Measurements from ENCODE around the gene SNX15.

Gene SNX15

DNA sequence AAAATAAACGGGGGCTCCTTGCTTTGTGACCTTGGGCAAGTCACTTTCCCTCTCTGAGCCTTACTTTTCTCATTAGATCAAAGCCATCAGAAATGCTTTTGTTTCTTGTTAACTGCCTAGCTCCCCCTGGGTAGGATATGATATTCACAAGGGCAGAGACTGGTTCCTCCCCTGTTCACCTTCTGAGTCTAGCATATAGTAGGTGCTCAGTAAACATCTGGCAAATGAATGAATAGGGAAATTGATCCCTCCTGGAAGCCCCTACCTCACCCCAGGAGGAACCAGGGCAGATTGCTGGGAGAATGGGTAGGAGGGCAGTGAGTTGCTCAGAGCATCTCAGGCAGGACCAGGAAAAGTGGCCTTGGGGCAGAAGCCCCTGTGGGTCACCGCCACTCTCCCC, 7.2 kb downstream of the SNX15 start:
- no peak for DNase-seq (ENCODE audit: low read depth)
- TF ChIP-seq, protein P1, sequence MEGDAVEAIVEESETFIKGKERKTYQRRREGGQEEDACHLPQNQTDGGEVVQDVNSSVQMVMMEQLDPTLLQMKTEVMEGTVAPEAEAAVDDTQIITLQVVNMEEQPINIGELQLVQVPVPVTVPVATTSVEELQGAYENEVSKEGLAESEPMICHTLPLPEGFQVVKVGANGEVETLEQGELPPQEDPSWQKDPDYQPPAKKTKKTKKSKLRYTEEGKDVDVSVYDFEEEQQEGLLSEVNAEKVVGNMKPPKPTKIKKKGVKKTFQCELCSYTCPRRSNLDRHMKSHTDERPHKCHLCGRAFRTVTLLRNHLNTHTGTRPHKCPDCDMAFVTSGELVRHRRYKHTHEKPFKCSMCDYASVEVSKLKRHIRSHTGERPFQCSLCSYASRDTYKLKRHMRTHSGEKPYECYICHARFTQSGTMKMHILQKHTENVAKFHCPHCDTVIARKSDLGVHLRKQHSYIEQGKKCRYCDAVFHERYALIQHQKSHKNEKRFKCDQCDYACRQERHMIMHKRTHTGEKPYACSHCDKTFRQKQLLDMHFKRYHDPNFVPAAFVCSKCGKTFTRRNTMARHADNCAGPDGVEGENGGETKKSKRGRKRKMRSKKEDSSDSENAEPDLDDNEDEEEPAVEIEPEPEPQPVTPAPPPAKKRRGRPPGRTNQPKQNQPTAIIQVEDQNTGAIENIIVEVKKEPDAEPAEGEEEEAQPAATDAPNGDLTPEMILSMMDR (conservative IDR thresholded peaks at IDR 0.05; ENCODE audit: low read depth, low read length) = no peak
- H3K4me3 ChIP-seq (ENCODE audit: low read length) = no peak overlapping the region

DNA sequence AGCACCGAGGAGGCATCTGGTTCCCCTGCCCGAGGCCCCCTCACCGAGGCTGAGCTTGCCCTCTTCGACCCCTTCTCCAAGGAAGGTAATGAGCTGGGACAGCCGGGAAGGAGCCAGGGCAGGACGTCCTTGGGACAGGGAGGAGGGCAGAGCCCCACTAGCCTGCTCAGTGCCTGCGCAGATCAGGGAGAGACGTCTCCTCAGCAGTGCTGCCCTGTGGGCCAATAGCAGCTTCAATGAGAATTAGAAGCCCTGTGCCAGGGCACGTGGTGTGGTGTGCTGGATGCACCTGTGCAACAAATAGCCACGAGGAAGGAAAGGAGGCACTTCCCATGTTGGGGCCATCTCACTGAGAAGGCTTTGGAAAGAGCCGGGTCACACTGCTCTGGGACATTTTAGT, 8.3 kb downstream of the SNX15 start:
- no peak for DNase-seq (ENCODE audit: low read depth)
- no peak overlapping the region for H3K4me3 ChIP-seq (ENCODE audit: low read length)
- TF ChIP-seq, protein P1 (conservative IDR thresholded peaks at IDR 0.05; ENCODE audit: low read depth, low read length) = no peak

DNA sequence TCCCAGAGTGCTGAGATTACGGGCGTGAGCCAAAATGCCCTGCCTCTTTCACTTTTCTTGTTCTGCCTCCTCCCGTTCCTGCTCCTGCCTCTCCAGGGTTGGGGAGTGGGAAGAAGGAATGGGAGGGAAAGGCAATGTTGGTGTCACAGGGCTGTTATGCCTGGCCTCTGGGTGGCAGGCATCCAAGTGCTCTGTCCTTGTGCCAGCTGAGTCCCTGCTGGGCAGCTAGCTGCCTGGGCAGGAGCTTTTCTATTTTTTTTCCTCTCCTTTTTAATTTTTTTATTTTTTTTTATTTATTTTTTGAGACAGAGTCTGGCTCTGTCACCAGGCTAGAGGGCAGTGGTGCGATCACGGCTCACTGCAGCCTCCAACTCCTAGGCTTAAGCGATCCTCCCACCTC, 9.7 kb downstream of the SNX15 start:
- no peak overlapping the region for H3K4me3 ChIP-seq (ENCODE audit: low read length)
- no peak for DNase-seq (ENCODE audit: low read depth)
- TF ChIP-seq, protein P1 (conservative IDR thresholded peaks at IDR 0.05; ENCODE audit: low read depth, low read length) = no peak

DNA sequence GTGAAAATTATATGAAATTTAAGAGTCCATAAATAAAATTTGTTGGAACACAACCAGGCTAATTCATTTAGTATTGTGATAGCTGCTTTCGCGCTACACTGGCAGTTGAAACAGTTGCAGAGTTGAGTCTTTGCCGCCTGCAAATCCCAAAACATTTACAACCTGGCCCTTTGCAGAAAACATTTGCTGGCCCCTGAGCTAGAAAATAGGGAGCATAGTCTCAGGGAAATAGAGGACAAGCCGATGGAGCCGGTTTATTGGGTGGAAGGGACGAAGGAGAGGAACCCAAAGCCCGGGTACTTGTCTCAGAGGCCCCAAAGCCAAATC, 13.2 kb downstream of the SNX15 start:
- no peak for DNase-seq (ENCODE audit: low read depth)
- TF ChIP-seq, protein P1 (conservative IDR thresholded peaks at IDR 0.05; ENCODE audit: low read depth, low read length) = no peak

DNA sequence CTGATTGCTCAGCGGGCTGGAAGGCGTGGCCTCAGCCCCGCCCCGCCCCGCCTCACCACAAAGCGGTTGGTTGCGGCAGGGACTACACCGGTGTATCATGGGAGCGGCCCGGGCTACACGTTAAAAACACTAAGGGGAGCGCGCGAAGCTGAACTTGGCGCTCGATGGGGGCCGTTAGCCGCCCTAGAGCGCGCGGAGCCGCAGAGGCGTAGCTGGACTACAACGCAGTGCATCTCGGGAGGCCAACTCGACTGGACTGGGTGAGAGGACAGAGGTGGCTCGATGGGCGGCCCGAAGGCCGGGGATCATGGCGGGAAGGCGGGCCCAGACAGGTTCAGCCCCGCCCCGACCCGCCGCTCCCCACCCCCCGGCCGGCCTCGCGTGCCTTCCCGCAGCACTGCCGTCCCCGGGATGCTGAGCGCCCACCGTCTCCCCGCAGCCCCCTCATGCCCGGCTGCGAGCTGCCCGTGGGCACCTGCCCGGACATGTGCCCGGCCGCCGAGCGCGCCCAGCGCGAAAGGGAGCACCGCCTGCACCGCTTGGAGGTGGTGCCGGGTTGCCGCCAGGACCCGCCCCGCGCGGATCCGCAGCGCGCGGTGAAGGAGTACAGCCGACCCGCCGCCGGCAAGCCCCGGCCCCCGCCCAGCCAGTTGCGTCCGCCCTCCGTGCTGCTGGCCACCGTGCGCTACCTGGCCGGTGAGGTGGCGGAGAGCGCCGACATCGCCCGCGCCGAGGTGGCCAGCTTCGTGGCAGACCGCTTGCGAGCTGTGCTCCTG, 13.8 kb downstream of the SNX15 start, which contains the start of gene SAC3D1:
Gene SAC3D1 (plus strand): TSS at position 364 of the 776 bp plus-strand sequence. CDS start 83 bp downstream, at position 447.
- peak within 1 kb of the TSS; percentile 62 for H3K4me3 ChIP-seq (ENCODE audit: low read length)
- TF ChIP-seq, protein P1 (conservative IDR thresholded peaks at IDR 0.05; ENCODE audit: low read depth, low read length) = no peak
- DNase-seq (ENCODE audit: low read depth) = peak; percentile 87

More for the DNA sequence above, 13.2 kb downstream of the SNX15 start:
- H3K4me3 ChIP-seq (ENCODE audit: low read length) = peak overlapping the region; percentile 62

DNA sequence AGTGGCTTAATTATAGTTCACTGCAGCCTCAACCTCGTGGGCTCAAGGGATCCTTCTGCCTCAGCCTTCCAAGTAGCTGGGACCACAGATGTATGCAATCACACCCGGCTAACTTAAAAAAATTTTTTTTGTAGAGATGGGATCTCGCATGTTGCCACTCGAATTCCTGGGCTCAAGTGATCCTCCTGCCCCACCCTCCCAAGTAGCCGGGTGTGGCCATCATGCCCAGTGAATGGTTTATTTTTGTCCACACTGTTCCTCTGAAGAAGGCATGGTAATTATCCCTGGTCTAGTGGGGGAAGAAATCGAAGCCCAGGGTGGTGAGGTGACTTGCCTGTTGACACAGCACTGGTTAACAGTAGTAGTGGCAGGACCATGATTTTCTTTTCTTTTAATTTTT, 15.7 kb downstream of the SNX15 start:
- no peak for DNase-seq (ENCODE audit: low read depth)
- TF ChIP-seq, protein P1 (conservative IDR thresholded peaks at IDR 0.05; ENCODE audit: low read depth, low read length) = no peak
- H3K4me3 ChIP-seq (ENCODE audit: low read length) = no peak overlapping the region

DNA sequence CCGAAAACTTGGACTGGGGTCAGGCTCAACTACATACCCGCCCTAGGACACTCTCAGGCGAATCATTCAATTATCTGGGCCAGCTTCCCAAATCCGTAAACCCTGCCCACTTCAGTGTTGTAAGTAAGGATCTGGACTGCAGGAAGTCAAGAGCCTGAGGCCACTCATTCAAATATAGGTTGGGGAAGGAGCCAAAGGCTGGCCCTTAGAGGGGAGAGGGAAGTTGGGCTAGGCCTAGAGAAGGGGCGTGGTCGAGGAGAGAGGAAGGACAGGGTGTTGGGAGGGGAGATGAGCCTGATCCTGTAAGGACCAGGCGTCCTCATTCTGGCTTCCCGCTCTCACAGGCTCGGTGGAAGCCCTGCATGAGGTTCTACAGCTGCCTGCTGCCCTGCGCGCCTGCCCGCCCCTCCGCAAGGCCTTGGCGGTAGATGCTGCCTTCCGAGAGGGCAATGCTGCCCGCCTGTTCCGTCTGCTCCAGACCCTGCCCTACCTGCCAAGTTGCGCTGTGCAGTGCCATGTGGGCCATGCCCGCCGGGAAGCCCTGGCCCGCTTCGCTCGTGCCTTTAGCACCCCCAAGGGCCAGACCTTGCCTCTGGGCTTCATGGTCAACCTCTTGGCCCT, 16.8 kb downstream of the SNX15 start:
- TF ChIP-seq, protein P1 (conservative IDR thresholded peaks at IDR 0.05; ENCODE audit: low read depth, low read length) = no peak
- H3K4me3 ChIP-seq (ENCODE audit: low read length) = no peak overlapping the region
- DNase-seq (ENCODE audit: low read depth) = no peak

Measured in retinal pigment epithelial cell (primary cell).